T-helper 1 cell treated with Interleukin-12 subunit alpha and Interleukin-12 subunit beta and Interleukin-4 antibody, amounts not matched to agents 30 μg/mL and 1 μg/mL, for 36 hours (primary cell): ENCODE data around the gene SH3GL3.

Experiments
- H3K27ac Mint-ChIP-seq: one replicate; pipeline ENCODE4 v1.8.0; 2021; ENCODE audit warnings: mild to moderate bottlenecking, mixed read lengths
- H3K27me3 Mint-ChIP-seq: one replicate; pipeline ENCODE4 v1.8.0; 2021; ENCODE audit warnings: low read depth, mixed read lengths
- H3K36me3 Mint-ChIP-seq: one replicate; pipeline ENCODE4 v1.8.0; 2021; ENCODE audit warnings: low read depth, mixed read lengths
- H3K4me1 Mint-ChIP-seq: one replicate; pipeline ENCODE4 v1.8.0; 2021; ENCODE audit warnings: low read depth, mixed read lengths
- H3K4me3 Mint-ChIP-seq: one replicate; pipeline ENCODE4 v1.8.0; 2021; ENCODE audit warnings: mild to moderate bottlenecking, moderate library complexity, mixed read lengths
- H3K9me3 Mint-ChIP-seq: one replicate; pipeline ENCODE4 v1.8.0; 2021; ENCODE audit warnings: mixed read lengths

Gene SH3GL3

DNA sequence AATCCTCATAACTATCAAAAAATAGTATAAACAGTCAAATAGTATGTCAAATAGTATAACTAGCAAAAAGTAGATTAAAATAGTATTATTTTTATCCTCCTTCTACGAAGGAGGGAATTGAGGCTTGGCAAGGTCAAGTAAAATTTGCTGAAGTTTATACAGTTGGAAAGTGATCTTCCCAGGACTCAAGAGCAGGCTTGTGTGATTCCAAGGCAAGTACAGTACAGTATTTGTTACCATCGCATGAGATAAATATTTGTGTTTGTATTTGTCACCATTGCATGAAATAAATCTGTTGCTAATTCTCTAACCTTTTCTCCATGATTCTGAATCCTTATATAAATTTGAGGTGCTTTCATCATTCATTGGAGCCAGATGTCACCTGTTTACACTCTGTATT lies 28.9 kb downstream of the SH3GL3 start:
- H3K27ac Mint-ChIP-seq: no peak overlapping the region
- no peak overlapping the region for H3K4me3 Mint-ChIP-seq
- H3K27me3 Mint-ChIP-seq: no peaks in the 10 kb centered on the region
- no peaks in the 10 kb centered on the region for H3K9me3 Mint-ChIP-seq
- no peaks in the 10 kb centered on the region for H3K36me3 Mint-ChIP-seq
- no peaks in the 10 kb centered on the region for H3K4me1 Mint-ChIP-seq

DNA sequence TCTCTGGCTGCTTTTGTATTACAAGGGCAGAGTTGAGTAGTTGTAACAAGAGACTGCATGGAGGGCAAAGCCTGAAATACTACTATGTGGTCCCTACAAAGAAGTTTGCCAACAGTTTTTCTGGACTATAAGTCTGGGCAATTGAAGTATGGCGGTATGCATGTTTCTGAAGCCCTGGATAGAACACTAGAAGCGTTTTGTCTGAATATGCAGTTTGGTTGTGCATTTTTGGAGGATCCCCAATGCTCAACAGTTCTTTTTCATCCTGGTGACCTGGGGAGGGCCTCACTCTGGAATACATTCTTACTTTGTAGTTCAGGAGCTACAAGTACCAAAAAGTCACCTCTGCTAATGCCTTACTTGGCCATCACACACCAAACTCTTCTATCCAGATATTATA lies 29.6 kb downstream of the SH3GL3 start:
- no peaks in the 10 kb centered on the region for H3K9me3 Mint-ChIP-seq
- H3K27ac Mint-ChIP-seq: no peak overlapping the region
- H3K36me3 Mint-ChIP-seq: no peaks in the 10 kb centered on the region
- H3K4me1 Mint-ChIP-seq: no peaks in the 10 kb centered on the region
- H3K4me3 Mint-ChIP-seq: no peak overlapping the region
- no peaks in the 10 kb centered on the region for H3K27me3 Mint-ChIP-seq

DNA sequence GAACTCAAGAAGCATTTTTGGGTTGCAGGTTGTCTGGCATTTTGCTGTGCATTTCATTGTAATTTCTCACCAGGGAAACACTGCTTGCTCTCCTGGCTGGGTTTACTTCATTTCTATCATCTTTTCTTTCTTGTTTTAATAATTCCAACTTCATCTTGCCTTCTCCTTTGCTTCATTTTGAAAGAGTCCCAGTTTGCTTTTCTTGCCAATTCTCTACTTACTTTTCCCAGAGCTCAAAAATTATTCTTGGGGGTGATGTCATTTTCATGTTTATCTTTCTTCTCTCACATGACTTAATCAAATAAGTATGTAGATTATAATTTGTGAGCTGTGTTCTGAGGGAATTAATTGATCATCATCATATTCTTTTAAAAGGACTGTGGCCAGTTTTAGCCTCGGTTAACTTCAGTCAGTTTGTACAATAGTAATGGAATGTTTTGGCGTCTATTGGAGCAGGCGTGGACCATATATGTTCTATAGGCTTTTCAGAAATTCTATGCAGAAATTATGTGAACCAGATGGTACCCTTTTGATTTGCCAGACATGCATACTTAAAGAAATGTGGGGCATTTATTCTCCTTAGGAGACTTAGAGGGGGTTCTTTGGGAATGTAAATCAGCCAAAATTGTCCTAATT lies 30.1 kb downstream of the SH3GL3 start:
- Mint-ChIP-seq H3K27ac (no peak overlapping the region), H3K4me1 (no peaks in the 10 kb centered on the region), H3K4me3 (no peak overlapping the region), H3K9me3 (no peaks in the 10 kb centered on the region), H3K27me3 (no peaks in the 10 kb centered on the region), H3K36me3 (no peaks in the 10 kb centered on the region)

DNA sequence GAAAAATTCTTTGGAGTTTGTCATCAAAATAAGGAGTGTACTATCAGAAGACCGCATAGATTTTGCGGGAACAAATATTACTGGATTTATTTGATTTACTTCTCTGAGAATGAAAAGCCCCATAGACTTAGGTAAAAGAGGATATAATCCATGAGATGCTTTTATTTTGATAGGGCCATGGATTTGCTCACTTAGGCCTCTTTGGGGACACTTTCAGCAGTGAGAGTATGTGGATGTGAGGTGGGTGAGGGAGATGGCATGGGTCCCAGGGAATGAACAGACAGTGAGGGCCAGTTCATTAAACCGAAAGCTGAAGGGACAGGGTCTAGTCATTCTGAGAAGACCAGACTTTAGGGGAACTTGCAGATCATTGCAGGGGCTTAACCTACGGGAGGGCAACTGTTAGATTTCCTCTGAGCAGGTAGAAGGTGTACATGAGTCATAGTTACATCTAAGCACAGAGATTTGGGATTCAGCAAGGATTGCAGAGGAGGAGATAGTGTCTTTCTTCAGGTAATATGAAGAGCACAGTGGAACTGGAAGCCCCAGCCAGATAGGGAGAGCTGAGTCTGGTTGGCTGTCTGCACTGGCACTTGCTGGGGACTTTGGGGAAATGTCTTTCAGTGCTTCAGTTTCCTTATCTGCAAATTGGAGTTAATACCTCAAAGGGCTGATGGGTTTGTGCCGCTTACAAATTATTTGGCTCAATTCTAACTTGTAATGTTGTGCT lies 30.8 kb downstream of the SH3GL3 start:
- H3K27ac Mint-ChIP-seq: no peak overlapping the region
- H3K4me1 Mint-ChIP-seq: no peaks in the 10 kb centered on the region
- no peaks in the 10 kb centered on the region for H3K27me3 Mint-ChIP-seq
- no peaks in the 10 kb centered on the region for H3K9me3 Mint-ChIP-seq
- H3K4me3 Mint-ChIP-seq: no peak overlapping the region
- H3K36me3 Mint-ChIP-seq: no peaks in the 10 kb centered on the region

DNA sequence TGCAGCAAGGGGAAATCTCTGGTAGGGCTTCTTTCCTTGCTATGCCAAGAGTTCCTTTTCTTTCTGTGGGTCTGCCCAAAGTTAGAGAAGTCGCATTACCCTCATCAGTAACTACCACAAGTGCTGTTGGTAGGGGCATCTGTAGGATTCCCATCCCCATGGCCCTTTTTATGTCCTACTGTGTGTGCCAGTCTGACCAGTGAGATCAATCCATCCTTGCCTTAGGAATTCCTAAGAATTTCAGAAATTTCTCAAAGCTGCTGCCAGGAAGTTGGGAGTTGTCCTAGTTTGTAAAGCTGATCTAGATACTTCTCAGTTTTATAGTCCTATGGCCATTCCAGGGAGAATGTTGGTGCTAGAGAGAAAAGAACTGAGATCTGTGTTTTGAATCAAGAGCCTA lies 36.5 kb downstream of the SH3GL3 start:
- no peaks in the 10 kb centered on the region for H3K36me3 Mint-ChIP-seq
- no peak overlapping the region for H3K27ac Mint-ChIP-seq
- H3K9me3 Mint-ChIP-seq: peaks cover 8% of the 10 kb centered on the region
- H3K4me3 Mint-ChIP-seq: no peak overlapping the region
- H3K4me1 Mint-ChIP-seq: no peaks in the 10 kb centered on the region
- no peaks in the 10 kb centered on the region for H3K27me3 Mint-ChIP-seq

DNA sequence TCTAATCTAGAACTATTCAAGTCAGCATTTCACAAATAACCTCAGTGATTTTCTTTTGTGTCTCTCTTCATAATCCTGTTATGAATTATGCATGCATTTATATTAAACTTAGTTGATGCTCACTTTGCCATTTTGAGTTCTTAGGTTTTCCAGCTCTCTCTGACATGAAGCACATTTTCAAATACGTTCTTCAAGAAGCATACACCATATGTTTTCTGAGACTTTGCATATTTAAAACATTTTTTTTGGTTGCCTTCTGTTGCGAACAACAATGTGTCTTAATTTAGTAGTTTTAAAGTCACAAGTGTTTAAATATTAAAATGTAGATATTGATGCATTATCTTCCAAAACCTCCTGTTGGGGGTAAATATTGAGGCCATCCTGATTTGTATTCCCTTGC lies 37.5 kb downstream of the SH3GL3 start:
- H3K27me3 Mint-ChIP-seq: no peaks in the 10 kb centered on the region
- peaks cover 8% of the 10 kb centered on the region for H3K9me3 Mint-ChIP-seq
- H3K4me3 Mint-ChIP-seq: no peak overlapping the region
- no peaks in the 10 kb centered on the region for H3K4me1 Mint-ChIP-seq
- H3K36me3 Mint-ChIP-seq: no peaks in the 10 kb centered on the region
- H3K27ac Mint-ChIP-seq: no peak overlapping the region

DNA sequence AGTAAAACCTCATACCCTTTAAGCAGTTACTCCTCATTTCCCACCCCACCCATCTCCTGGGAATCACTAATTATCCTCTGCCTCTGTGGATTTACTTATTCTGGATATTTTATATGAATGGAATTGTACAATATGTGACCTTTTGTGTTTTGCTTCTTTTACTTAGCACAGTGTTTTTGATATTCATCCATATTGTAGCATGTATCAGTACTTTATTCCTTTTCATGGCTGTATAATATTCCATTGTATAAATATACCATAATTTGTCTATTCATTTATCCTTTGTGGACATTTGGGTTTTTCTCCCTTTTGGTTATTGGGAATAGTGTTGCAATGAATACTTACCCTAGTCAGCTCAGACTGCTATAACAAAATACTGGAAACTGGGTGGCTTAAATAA lies 39.2 kb downstream of the SH3GL3 start:
- no peaks in the 10 kb centered on the region for H3K27me3 Mint-ChIP-seq
- no peaks in the 10 kb centered on the region for H3K4me1 Mint-ChIP-seq

DNA sequence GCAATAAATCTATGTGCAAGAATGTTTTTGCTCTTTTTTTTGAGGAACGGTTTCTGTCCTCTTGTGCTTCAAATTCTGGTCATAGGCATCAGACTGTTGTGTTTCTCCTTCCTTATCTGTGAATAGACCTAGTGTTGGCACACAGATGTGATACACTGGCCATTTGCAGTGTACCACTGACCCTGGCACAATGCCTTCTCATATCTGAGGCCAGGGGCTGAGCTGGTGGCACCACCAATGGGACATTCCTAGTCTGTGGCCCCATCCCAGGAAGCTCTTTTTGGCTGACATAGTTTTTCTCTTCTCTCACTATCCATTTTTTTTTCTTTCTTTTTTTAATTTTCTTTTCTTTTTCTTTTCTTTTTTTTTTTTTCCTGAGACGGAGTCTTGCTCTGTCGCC lies 40.4 kb downstream of the SH3GL3 start:
- H3K4me3 Mint-ChIP-seq: no peak overlapping the region
- no peak overlapping the region for H3K27ac Mint-ChIP-seq
- H3K9me3 Mint-ChIP-seq: peaks cover 8% of the 10 kb centered on the region
- H3K27me3 Mint-ChIP-seq: no peaks in the 10 kb centered on the region
- no peaks in the 10 kb centered on the region for H3K36me3 Mint-ChIP-seq
- H3K4me1 Mint-ChIP-seq: no peaks in the 10 kb centered on the region

More for the DNA sequence above, 39.2 kb downstream of the SH3GL3 start:
- Mint-ChIP-seq H3K36me3 (no peaks in the 10 kb centered on the region), H3K27ac (no peak overlapping the region), H3K4me3 (no peak overlapping the region), H3K9me3 (peaks cover 8% of the 10 kb centered on the region)

DNA sequence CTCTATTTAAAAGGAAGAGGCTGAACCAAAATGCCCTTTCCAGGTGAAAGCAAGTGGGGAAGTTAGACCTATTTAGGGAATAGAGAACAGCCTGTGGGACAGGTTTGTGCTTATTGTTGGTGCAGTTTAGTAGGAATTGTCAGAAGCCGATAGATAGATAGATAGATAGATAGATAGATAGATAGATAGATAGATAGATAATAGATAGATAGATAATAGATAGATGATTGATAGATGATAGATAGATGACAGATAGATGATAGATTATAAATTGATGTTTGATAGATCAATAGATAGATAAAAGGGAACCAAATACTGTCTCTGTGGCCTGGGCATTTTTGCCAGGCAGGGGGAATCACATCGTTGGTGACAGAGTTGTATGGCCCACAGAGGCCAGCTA lies 42.5 kb downstream of the SH3GL3 start:
- no peaks in the 10 kb centered on the region for H3K36me3 Mint-ChIP-seq
- no peak overlapping the region for H3K4me3 Mint-ChIP-seq
- H3K4me1 Mint-ChIP-seq: no peaks in the 10 kb centered on the region
- peaks cover 8% of the 10 kb centered on the region for H3K9me3 Mint-ChIP-seq
- no peak overlapping the region for H3K27ac Mint-ChIP-seq
- no peaks in the 10 kb centered on the region for H3K27me3 Mint-ChIP-seq

DNA sequence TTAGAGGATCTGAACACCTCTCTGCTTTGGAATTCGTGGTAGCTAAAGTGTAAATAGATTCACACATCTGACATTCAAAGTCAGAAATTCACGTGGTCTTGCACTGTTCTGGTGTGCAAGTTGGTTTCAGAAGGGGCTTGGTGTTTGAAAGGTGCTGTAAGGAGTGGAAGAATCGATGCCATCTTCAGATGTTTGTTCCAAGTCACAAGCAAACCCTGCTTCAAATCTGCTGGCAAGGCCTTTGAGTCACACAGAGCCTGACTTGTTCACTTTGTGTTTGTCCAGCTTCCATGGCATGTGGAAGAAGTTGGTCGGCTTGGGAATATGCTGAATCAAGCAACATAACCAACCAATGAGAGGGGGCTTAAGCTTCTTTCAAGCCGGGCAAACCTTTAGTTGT lies 44.3 kb downstream of the SH3GL3 start:
- Mint-ChIP-seq H3K27ac (no peak overlapping the region), H3K4me3 (no peak overlapping the region), H3K9me3 (peaks cover 8% of the 10 kb centered on the region), H3K27me3 (no peaks in the 10 kb centered on the region), H3K4me1 (no peaks in the 10 kb centered on the region), H3K36me3 (no peaks in the 10 kb centered on the region)

DNA sequence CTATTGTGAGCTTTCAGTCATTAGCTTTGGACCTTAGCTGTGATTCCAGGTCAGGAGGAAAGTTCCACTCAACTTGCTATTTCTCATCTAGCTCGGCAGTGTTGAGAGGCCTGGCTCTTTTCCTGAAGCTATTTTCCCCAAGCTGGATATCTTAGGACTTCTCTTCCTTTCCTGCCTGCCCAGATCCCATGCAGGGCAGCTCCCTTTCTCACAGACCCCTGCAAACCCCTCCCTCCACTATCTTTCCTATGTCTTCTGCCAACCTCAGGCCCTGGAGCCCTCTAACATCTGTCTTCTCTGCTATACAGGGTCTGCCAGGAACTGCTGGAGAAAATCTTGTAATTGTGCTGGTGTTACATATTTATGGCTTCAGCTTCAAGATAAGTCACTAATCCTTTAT lies 49.6 kb downstream of the SH3GL3 start:
- no peaks in the 10 kb centered on the region for H3K27me3 Mint-ChIP-seq
- no peak overlapping the region for H3K4me3 Mint-ChIP-seq
- H3K4me1 Mint-ChIP-seq: no peaks in the 10 kb centered on the region
- H3K9me3 Mint-ChIP-seq: peaks cover 20% of the 10 kb centered on the region
- no peaks in the 10 kb centered on the region for H3K36me3 Mint-ChIP-seq
- H3K27ac Mint-ChIP-seq: no peak overlapping the region

DNA sequence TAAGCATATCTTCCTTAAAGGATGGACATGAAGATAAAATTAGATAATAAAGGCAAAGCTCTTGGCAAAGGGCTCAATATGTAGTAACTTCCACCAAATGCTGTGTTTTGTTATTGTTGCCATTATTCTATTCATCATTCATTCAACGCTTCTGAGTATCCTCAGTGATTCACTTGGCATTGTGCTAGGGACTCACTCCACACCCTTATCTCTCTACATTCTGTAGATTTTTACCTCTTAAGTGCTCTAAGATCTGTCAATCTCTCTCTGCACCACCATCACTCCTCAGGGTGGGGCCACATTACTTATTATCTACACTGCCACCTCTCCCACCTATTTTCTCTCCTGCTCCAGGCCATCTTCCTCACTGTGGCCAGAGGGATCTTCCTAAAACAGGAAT lies 51.2 kb downstream of the SH3GL3 start:
- no peaks in the 10 kb centered on the region for H3K36me3 Mint-ChIP-seq
- no peak overlapping the region for H3K27ac Mint-ChIP-seq
- no peaks in the 10 kb centered on the region for H3K4me1 Mint-ChIP-seq
- no peak overlapping the region for H3K4me3 Mint-ChIP-seq
- H3K9me3 Mint-ChIP-seq: peaks cover 20% of the 10 kb centered on the region
- H3K27me3 Mint-ChIP-seq: no peaks in the 10 kb centered on the region

DNA sequence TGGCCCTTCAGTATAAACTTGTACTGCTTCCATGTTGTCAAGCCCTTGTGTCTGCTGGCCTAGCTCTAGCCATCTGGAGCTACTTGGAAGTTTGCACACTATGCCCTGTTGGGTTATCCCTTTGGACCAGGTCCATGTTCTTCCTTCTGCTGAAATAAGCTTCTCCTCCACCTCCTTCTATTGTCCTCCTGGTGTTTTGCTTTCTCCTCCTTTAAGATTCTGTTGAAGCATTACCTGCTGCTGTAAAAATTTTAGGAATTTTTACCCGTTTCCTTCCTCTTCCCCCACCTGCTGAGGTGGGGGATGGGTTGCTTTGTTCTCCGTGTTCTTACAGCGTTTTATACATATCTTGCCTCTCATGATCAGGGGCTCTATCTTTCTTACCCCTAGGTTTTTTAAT lies 51.7 kb downstream of the SH3GL3 start:
- Mint-ChIP-seq H3K36me3 (no peaks in the 10 kb centered on the region), H3K27ac (no peak overlapping the region), H3K4me1 (no peaks in the 10 kb centered on the region), H3K9me3 (peaks cover 20% of the 10 kb centered on the region), H3K27me3 (no peaks in the 10 kb centered on the region), H3K4me3 (no peak overlapping the region)

DNA sequence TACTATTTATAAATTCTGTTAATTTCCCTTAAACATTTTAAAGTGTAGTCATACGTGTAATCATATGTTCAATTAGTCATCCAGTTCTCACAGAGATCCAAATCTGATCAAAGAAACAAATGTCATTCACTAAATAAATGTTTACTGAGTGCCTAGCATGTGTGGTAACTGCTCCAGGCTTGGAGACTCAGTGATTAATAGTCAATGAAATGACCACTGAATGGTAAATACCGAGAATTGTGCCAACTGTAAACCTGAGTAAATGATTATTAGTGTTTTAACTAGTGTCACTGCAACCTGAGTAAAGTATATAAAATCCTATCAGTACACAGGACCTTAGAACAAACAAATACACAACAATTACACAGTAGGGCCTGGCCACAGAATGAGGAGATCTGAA lies 52.3 kb downstream of the SH3GL3 start:
- no peaks in the 10 kb centered on the region for H3K27me3 Mint-ChIP-seq
- H3K4me1 Mint-ChIP-seq: no peaks in the 10 kb centered on the region

DNA sequence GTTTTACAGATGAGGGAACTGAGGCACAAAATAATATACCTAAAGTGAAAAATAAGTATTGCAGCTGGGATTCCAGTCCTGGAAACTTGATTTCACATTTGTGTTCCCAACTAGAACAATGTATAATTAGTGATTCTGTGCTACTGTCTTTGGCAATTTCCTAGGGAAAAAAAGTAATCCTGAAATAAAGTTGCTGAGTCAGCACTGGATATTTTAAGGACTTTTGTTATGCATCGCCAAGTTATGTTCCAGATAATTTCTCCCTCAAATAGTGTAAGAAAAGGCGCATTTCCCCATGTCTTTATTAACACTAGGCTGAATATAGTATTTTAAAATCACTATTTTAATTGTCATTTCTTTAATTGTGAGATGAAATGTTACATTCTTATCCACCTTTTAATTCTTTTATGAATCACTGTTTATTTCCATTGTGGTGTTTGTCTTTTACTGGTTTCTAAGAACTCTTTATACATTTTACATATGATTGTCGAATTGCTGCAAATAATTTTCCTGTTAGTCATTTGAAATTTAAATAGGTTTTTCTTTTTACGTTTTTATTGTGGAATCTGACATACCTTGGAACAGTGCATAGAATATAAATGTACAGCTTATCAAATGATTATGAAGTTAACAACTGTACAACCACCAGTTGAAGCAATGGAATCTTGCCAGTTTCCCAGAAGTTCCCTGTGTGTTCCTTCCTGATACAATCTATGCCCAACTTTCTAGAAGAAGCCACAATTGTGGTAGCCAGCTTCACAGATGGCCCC lies 56.6 kb downstream of the SH3GL3 start:
- no peaks in the 10 kb centered on the region for H3K36me3 Mint-ChIP-seq
- H3K9me3 Mint-ChIP-seq: peaks cover 6% of the 10 kb centered on the region
- no peak overlapping the region for H3K4me3 Mint-ChIP-seq
- no peaks in the 10 kb centered on the region for H3K27me3 Mint-ChIP-seq
- no peak overlapping the region for H3K27ac Mint-ChIP-seq
- no peaks in the 10 kb centered on the region for H3K4me1 Mint-ChIP-seq

More for the DNA sequence above, 52.3 kb downstream of the SH3GL3 start:
- H3K36me3 Mint-ChIP-seq: no peaks in the 10 kb centered on the region
- peaks cover 20% of the 10 kb centered on the region for H3K9me3 Mint-ChIP-seq
- H3K4me3 Mint-ChIP-seq: no peak overlapping the region
- H3K27ac Mint-ChIP-seq: no peak overlapping the region
